ENCODE data around the gene SELENOO.

The SELENOO gene

GRCh38 chr22:50175921-50176849, 24.6 kb upstream of the SELENOO start:
- H3K27ac ChIP-seq (replicated peaks; ENCODE audit: low read length) = no peak overlapping the region
- H2AFZ ChIP-seq (ENCODE audit: low read length) = peak overlapping the region; percentile 20
- H3K18ac ChIP-seq (ENCODE audit: low read length) = peak overlapping the region; percentile 13
- no peak overlapping the region for H3K4ac ChIP-seq (ENCODE audit: low read length)
- peak overlapping the region; percentile 64 for H3K14ac ChIP-seq (ENCODE audit: low read length)
- no CpG with 5 or more reads among the region's 27 CpGs for whole genome bisulfite sequencing, 2 donors (ENCODE audit: extremely low coverage in 2 of 2, insufficient read length in 2 of 2, insufficient replicate concordance in 1 of 2)
- H2BK15ac ChIP-seq (ENCODE audit: low read length) = peak overlapping the region; percentile 67
- peak overlapping the region; percentile 85 for H3K23ac ChIP-seq (ENCODE audit: low read depth, low read length, poor library complexity)
- peaks cover 6% of the 10 kb centered on the region for H3K79me1 ChIP-seq (ENCODE audit: low read depth, low read length)
- H3K9ac ChIP-seq (ENCODE audit: low read depth, low read length, poor library complexity) = no peak overlapping the region
- no peak overlapping the region for H4K91ac ChIP-seq (ENCODE audit: low read depth, low read length, poor library complexity)
- H3K36me3 ChIP-seq (replicated peaks in 1 of 2; ENCODE audit: control insufficient read depth in 2 of 2, insufficient read depth in 2 of 2, low read length in 2 of 2) = no peaks in the 10 kb centered on the region
- H3K4me2 ChIP-seq (ENCODE audit: insufficient read depth, low read length, poor library complexity, severe bottlenecking) = no peak overlapping the region
- no peak overlapping the region for H2BK12ac ChIP-seq (ENCODE audit: low read length)
- no peak overlapping the region for H2AK5ac ChIP-seq (ENCODE audit: low read depth, low read length)
- peaks cover 2 to 4% of the 10 kb centered on the region in 2 donors for H3K4me1 ChIP-seq (ENCODE audit: control insufficient read depth in 2 of 2, insufficient read depth in 1 of 2, low read depth in 1 of 2, low read length in 2 of 2)
- no peak overlapping the region for H4K8ac ChIP-seq (ENCODE audit: low read depth, low read length)
- no peak overlapping the region for H3K4me3 ChIP-seq (ENCODE audit: low read length in 2 of 2)
- peaks cover 0 to 38% (median 7%) of the 10 kb centered on the region in 3 experiments for H3K27me3 ChIP-seq (ENCODE audit: control insufficient read depth in 3 of 3, insufficient read depth in 3 of 3, low read depth in 1 of 3, low read length in 3 of 3)
- peak overlapping the region; percentile 39 for H2BK5ac ChIP-seq (ENCODE audit: low read length)
- peaks cover 0 to 6% of the 10 kb centered on the region in 2 donors for H3K9me3 ChIP-seq (replicated peaks in 1 of 2; ENCODE audit: control insufficient read depth in 2 of 2, insufficient read depth in 1 of 2, low read depth in 1 of 2, low read length in 2 of 2)
- H2BK120ac ChIP-seq (ENCODE audit: low read depth, low read length) = no peak overlapping the region
- DNase-seq (ENCODE audit: low spot score) = no peak

- Histone ChIP-seq H2AFZ (ENCODE audit: low read length) (no peak overlapping the region), H2BK15ac (ENCODE audit: low read length) (peak overlapping the region; percentile 67), H4K91ac (ENCODE audit: low read depth, low read length, poor library complexity) (no peak overlapping the region), H3K14ac (ENCODE audit: low read length) (peak overlapping the region; percentile 56), H3K4ac (ENCODE audit: low read length) (peak overlapping the region; percentile 53), H3K27ac (replicated peaks; ENCODE audit: low read length) (no peak overlapping the region), H3K4me2 (ENCODE audit: insufficient read depth, low read length, poor library complexity, severe bottlenecking) (no peak overlapping the region), H3K79me1 (ENCODE audit: low read depth, low read length) (peaks cover 6% of the 10 kb centered on the region), H3K4me1 (ENCODE audit: control insufficient read depth in 2 of 2, insufficient read depth in 1 of 2, low read depth in 1 of 2, low read length in 2 of 2) (peaks cover 2 to 4% of the 10 kb centered on the region in 2 donors), H3K27me3 (ENCODE audit: control insufficient read depth in 3 of 3, insufficient read depth in 3 of 3, low read depth in 1 of 3, low read length in 3 of 3) (peaks cover 0 to 30% (median 1%) of the 10 kb centered on the region in 3 experiments), H3K18ac (ENCODE audit: low read length) (peak overlapping the region; percentile 76), H2BK12ac (ENCODE audit: low read length) (peak overlapping the region; percentile 58), H3K9me3 (replicated peaks in 1 of 2; ENCODE audit: control insufficient read depth in 2 of 2, insufficient read depth in 1 of 2, low read depth in 1 of 2, low read length in 2 of 2) (peaks cover 0 to 6% of the 10 kb centered on the region in 2 donors), H2BK120ac (ENCODE audit: low read depth, low read length) (no peak overlapping the region), H4K8ac (ENCODE audit: low read depth, low read length) (no peak overlapping the region), H3K4me3 (ENCODE audit: low read length in 2 of 2) (no peak overlapping the region), H2AK5ac (ENCODE audit: low read depth, low read length) (peak overlapping the region; percentile 70), H2BK5ac (ENCODE audit: low read length) (peak overlapping the region; percentile 39), H3K36me3 (replicated peaks in 1 of 2; ENCODE audit: control insufficient read depth in 2 of 2, insufficient read depth in 2 of 2, low read length in 2 of 2) (no peaks in the 10 kb centered on the region), H3K23ac (ENCODE audit: low read depth, low read length, poor library complexity) (peak overlapping the region; percentile 92), H3K9ac (ENCODE audit: low read depth, low read length, poor library complexity) (no peak overlapping the region)
- no peak for DNase-seq (ENCODE audit: low spot score)
- WGBS, 2 donors (ENCODE audit: extremely low coverage in 2 of 2, insufficient read length in 2 of 2, insufficient replicate concordance in 1 of 2) = no CpG with 5 or more reads among the region's 76 CpGs
These were observed 23.8 kb upstream of the SELENOO start for GRCh38 chr22:50176850-50177536.

- DNase-seq (ENCODE audit: low spot score) = no peak
- no peak overlapping the region for H2AFZ ChIP-seq (ENCODE audit: low read length)
- WGBS, 2 donors (ENCODE audit: extremely low coverage in 2 of 2, insufficient read length in 2 of 2, insufficient replicate concordance in 1 of 2) = no CpG with 5 or more reads among the region's 98 CpGs
- H2BK12ac ChIP-seq (ENCODE audit: low read length) = peak overlapping the region; percentile 41
- H3K4me3 ChIP-seq (ENCODE audit: low read length in 2 of 2) = no peak overlapping the region
- H3K4me2 ChIP-seq (ENCODE audit: insufficient read depth, low read length, poor library complexity, severe bottlenecking) = peak overlapping the region; percentile 11
- H2BK5ac ChIP-seq (ENCODE audit: low read length) = peak overlapping the region; percentile 53
- peak overlapping the region; percentile 97 for H2AK5ac ChIP-seq (ENCODE audit: low read depth, low read length)
- peaks cover 0 to 6% of the 10 kb centered on the region in 2 donors for H3K9me3 ChIP-seq (replicated peaks in 1 of 2; ENCODE audit: control insufficient read depth in 2 of 2, insufficient read depth in 1 of 2, low read depth in 1 of 2, low read length in 2 of 2)
- peaks cover 2 to 4% of the 10 kb centered on the region in 2 donors for H3K4me1 ChIP-seq (ENCODE audit: control insufficient read depth in 2 of 2, insufficient read depth in 1 of 2, low read depth in 1 of 2, low read length in 2 of 2)
- H3K27ac ChIP-seq (replicated peaks; ENCODE audit: low read length) = no peak overlapping the region
- no peak overlapping the region for H4K91ac ChIP-seq (ENCODE audit: low read depth, low read length, poor library complexity)
- no peak overlapping the region for H3K4ac ChIP-seq (ENCODE audit: low read length)
- H3K23ac ChIP-seq (ENCODE audit: low read depth, low read length, poor library complexity) = peak overlapping the region; percentile 92
- peak overlapping the region; percentile 56 for H3K14ac ChIP-seq (ENCODE audit: low read length)
- peak overlapping the region; percentile 76 for H3K18ac ChIP-seq (ENCODE audit: low read length)
- H3K9ac ChIP-seq (ENCODE audit: low read depth, low read length, poor library complexity) = peak overlapping the region; percentile 21
- H3K36me3 ChIP-seq (replicated peaks in 1 of 2; ENCODE audit: control insufficient read depth in 2 of 2, insufficient read depth in 2 of 2, low read length in 2 of 2) = no peaks in the 10 kb centered on the region
- H2BK120ac ChIP-seq (ENCODE audit: low read depth, low read length) = no peak overlapping the region
- peaks cover 6% of the 10 kb centered on the region for H3K79me1 ChIP-seq (ENCODE audit: low read depth, low read length)
- peak overlapping the region; percentile 33 for H2BK15ac ChIP-seq (ENCODE audit: low read length)
- H4K8ac ChIP-seq (ENCODE audit: low read depth, low read length) = no peak overlapping the region
- H3K27me3 ChIP-seq (ENCODE audit: control insufficient read depth in 3 of 3, insufficient read depth in 3 of 3, low read depth in 1 of 3, low read length in 3 of 3) = peaks cover 0 to 25% (median 1%) of the 10 kb centered on the region in 3 experiments
These were observed 23.0 kb upstream of the SELENOO start for GRCh38 chr22:50177537-50178470.

Data from neuronal stem cell (in vitro differentiated cells).